ENCODE results near the gene SPIN2B.

DNA sequence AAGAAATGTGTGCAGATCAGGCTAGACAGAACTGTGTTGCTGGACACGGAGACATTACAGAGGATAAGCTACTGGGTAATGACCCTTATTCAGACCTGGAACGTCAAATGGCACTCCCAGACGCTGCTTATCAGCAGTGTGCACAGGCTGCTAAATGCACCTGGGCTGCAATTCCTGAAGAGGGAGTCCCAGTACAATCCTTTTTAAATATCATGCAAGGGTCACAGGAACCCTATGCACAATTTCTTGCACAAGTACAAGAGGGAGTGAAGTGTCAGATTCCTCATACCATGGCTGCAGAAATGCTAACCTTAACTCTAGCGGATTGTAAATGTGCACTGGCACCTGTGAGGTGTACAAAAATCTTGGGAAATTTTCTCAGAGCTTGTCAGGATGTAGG is 16.9 kb downstream of the SPIN2B start:
- TF ChIP-seq POLR2AphosphoS5 (IDR thresholded peaks at IDR 0.05; ENCODE audit: borderline replicate concordance, low read depth, low read length): no peak
- no peak for TF ChIP-seq EZH2 (IDR thresholded peaks at IDR 0.05)
- no peak for TF ChIP-seq FOXP2 (optimal IDR thresholded peaks at IDR 0.05; ENCODE audit: control extremely low read depth, extremely low read length, insufficient read depth)

Data from SK-N-MC (cell line).